H1 (cell line): Measurements from ENCODE around the gene AIFM2. TPM values are rescaled to one million over a fixed set of nuclear protein-coding genes. Genes with fewer than 3 reads are reported as not detected.

ENCODE experiments used
- CTCF ChIA-PET: fragments of 300-600 bp; sonication (Branson Sonifier 250); formaldehyde crosslinking; loops from one replicate; lab custom pipeline; 2021; ENCODE audit not compliant: partially characterized antibody; lab: Charles Lee
- POLR2A ChIA-PET: fragments of 300-600 bp; sonication (Branson Sonifier 250); formaldehyde crosslinking; loops from one replicate; lab custom pipeline; 2021; ENCODE audit warnings: inconsistent platforms; ENCODE audit not compliant: partially characterized antibody; lab: Charles Lee
- DNase-seq, 2 experiments: peaks; one replicate each; pipeline versions ENCODE4 v3.0.0 to v3.0.0-alpha.2; 2010 to 2022; ENCODE audit warnings: low spot score in 2 of 2, low read depth in 1 of 2, mixed read lengths in 1 of 2
- FAIRE-seq: peaks from 2 replicates; lab custom pipeline; 2011; peaks lifted over from hg19 to GRCh38; lab: Jason Lieb, UNC
- H2AFZ ChIP-seq: 2 replicates; pipeline ENCODE4 v1.8.1; 2012; ENCODE audit warnings: low read length, inconsistent platforms
- H2AK5ac ChIP-seq: 2 replicates; pipeline ENCODE4 v1.6.1; 2013; ENCODE audit warnings: low read depth, low read length
- H2BK120ac ChIP-seq: replicated peaks from 2 replicates; pipeline ENCODE3; 2013; ENCODE audit warnings: low read depth, low read length, inconsistent platforms
- H2BK12ac ChIP-seq: 2 replicates; pipeline ENCODE4 v1.6.1; 2013; ENCODE audit warnings: low read depth, low read length
- H2BK15ac ChIP-seq: 2 replicates; pipeline ENCODE4 v1.6.1; 2013; ENCODE audit warnings: low read length
- H2BK20ac ChIP-seq: 2 replicates; pipeline ENCODE4 v1.6.1; 2013; ENCODE audit warnings: low read length
- H2BK5ac ChIP-seq: 2 replicates; pipeline ENCODE4 v1.6.1; 2013; ENCODE audit warnings: low read depth, low read length
- H3K14ac ChIP-seq: 2 replicates; pipeline ENCODE4 v1.6.1; 2013; ENCODE audit warnings: inconsistent platforms; ENCODE audit not compliant: insufficient read length
- H3K18ac ChIP-seq: 2 replicates; pipeline ENCODE4 v1.6.1; 2013; ENCODE audit warnings: low read length; ENCODE audit errors: extremely low read depth
- H3K23ac ChIP-seq: 2 replicates; pipeline ENCODE4 v1.6.1; 2013; ENCODE audit warnings: inconsistent platforms; ENCODE audit not compliant: insufficient read length
- H3K23me2 ChIP-seq: 2 replicates; pipeline ENCODE4 v1.6.1; 2013; ENCODE audit warnings: low read depth, low read length
- H3K27ac ChIP-seq: 2 replicates; pipeline ENCODE4 v1.6.1; 2011; ENCODE audit warnings: low read depth, low read length, inconsistent platforms
- H3K27me3 ChIP-seq, 4 experiments: replicated peaks in 1 of 4; 1 replicate in 1 of 4; 2 replicates in 3 of 4; pipeline versions ENCODE4 v1.6.1 to v1.8.1; 2011 to 2013; ENCODE audit warnings: low read length in 3 of 4, mild to moderate bottlenecking in 3 of 4, inconsistent platforms in 2 of 4, mixed read lengths in 2 of 4, moderate library complexity in 1 of 4; ENCODE audit not compliant: control insufficient read depth in 3 of 4, insufficient read depth in 3 of 4; ENCODE audit errors: extremely low read depth in 1 of 4
- H3K36me3 ChIP-seq, 4 experiments: 2 replicates each; pipeline versions ENCODE4 v1.6.1 to v1.8.1; 2011 to 2013; ENCODE audit warnings: mild to moderate bottlenecking in 4 of 4, low read length in 3 of 4, moderate library complexity in 2 of 4, control low read depth in 1 of 4, inconsistent platforms in 1 of 4; ENCODE audit not compliant: insufficient read depth in 4 of 4, control insufficient read depth in 2 of 4
- H3K4ac ChIP-seq: replicated peaks from 2 replicates; pipeline ENCODE3; 2013; ENCODE audit warnings: low read length, low read depth, mixed read lengths, inconsistent platforms; ENCODE audit not compliant: insufficient read length
- H3K4me1 ChIP-seq, 4 experiments: replicated peaks in 1 of 4; 1 replicate in 1 of 4; 2 replicates in 3 of 4; pipeline versions ENCODE4 v1.6.1 to v1.8.1; 2011 to 2013; ENCODE audit warnings: low read length in 3 of 4, inconsistent platforms in 2 of 4, mixed read lengths in 1 of 4; ENCODE audit not compliant: insufficient read depth in 4 of 4, control insufficient read depth in 3 of 4
- H3K4me2 ChIP-seq, 2 experiments: 2 replicates each; pipeline versions ENCODE4 v1.6.1 to v1.8.1; 2011 to 2013; ENCODE audit warnings: low read depth in 2 of 2, low read length in 2 of 2, control low read depth in 1 of 2, inconsistent platforms in 1 of 2, mild to moderate bottlenecking in 1 of 2; ENCODE audit not compliant: insufficient read depth in 1 of 2
- H3K4me3 ChIP-seq, 4 experiments: fragments of 200-600, 300-600 bp in 1 of 4; sonication (generic), shearing (Covaris generic), sonication (Bioruptor Twin) in 1 of 4; 2 replicates each; pipeline versions ENCODE4 v1.5.1 to v1.8.1; 2011 to 2016; ENCODE audit warnings: low read length in 4 of 4, low read depth in 3 of 4, control low read depth in 2 of 4, inconsistent platforms in 2 of 4, mild to moderate bottlenecking in 2 of 4, mixed read lengths in 1 of 4, moderate library complexity in 1 of 4; ENCODE audit not compliant: insufficient read depth in 2 of 4; ENCODE audit errors: extremely low read depth in 1 of 4
- H3K56ac ChIP-seq: replicated peaks from 2 replicates; pipeline ENCODE3; 2013; ENCODE audit warnings: low read depth, mild to moderate bottlenecking, mixed read lengths, low read length, inconsistent platforms; ENCODE audit not compliant: insufficient read length
- H3K79me1 ChIP-seq: 2 replicates; pipeline ENCODE4 v1.6.1; 2013; ENCODE audit warnings: low read depth, low read length, control low read depth
- H3K79me2 ChIP-seq, 2 experiments: 2 replicates each; pipeline versions ENCODE4 v1.6.1 to v1.8.1; 2012 to 2013; ENCODE audit warnings: low read length in 2 of 2, mild to moderate bottlenecking in 2 of 2, inconsistent platforms in 1 of 2; ENCODE audit not compliant: insufficient read depth in 2 of 2, control insufficient read depth in 1 of 2
- H3K9ac ChIP-seq, 4 experiments: replicated peaks in 1 of 4; 1 replicate in 1 of 4; 2 replicates in 3 of 4; pipeline versions ENCODE4 v1.6.1 to v1.8.1; 2011 to 2013; ENCODE audit warnings: low read depth in 3 of 4, low read length in 3 of 4, control low read depth in 2 of 4, mild to moderate bottlenecking in 2 of 4, moderate library complexity in 2 of 4, inconsistent platforms in 1 of 4; ENCODE audit errors: extremely low read depth in 1 of 4
- H3K9me3 ChIP-seq, 2 experiments: 2 replicates each; pipeline versions ENCODE4 v1.6.1 to v1.8.1; 2012 to 2013; ENCODE audit warnings: mild to moderate bottlenecking in 2 of 2, moderate library complexity in 2 of 2, control low read depth in 1 of 2, inconsistent platforms in 1 of 2, low read depth in 1 of 2, low read length in 1 of 2, mixed read lengths in 1 of 2; ENCODE audit not compliant: insufficient read depth in 2 of 2
- H4K20me1 ChIP-seq, 2 experiments: replicated peaks in 1 of 2; 2 replicates each; pipeline versions ENCODE3 to v1.8.1; 2011 to 2013; ENCODE audit warnings: inconsistent platforms in 2 of 2, low read length in 2 of 2, mild to moderate bottlenecking in 1 of 2; ENCODE audit not compliant: insufficient read depth in 2 of 2, control insufficient read depth in 1 of 2
- H4K5ac ChIP-seq: 2 replicates; pipeline ENCODE4 v1.6.1; 2013; ENCODE audit warnings: low read length, low read depth, mixed read lengths, inconsistent platforms; ENCODE audit not compliant: insufficient read length
- H4K8ac ChIP-seq: 2 replicates; pipeline ENCODE4 v1.8.0; 2013; ENCODE audit warnings: mild to moderate bottlenecking, moderate library complexity, low read length, inconsistent platforms; ENCODE audit not compliant: insufficient read depth; ENCODE audit errors: extremely low read depth
- H4K91ac ChIP-seq: replicated peaks from 2 replicates; pipeline ENCODE3; 2013; ENCODE audit warnings: low read length, mixed read lengths, inconsistent platforms; ENCODE audit not compliant: insufficient read length
- CHD2 ChIP-seq: IDR thresholded peaks from 2 replicates; pipeline ENCODE4 v1.6.1; 2012; ENCODE audit warnings: low read length, improper control_type of control experiment
- CTBP2 ChIP-seq: IDR thresholded peaks from 2 replicates; pipeline ENCODE4 v1.7.0; 2011; ENCODE audit warnings: borderline replicate concordance, mild to moderate bottlenecking, moderate library complexity, mixed read lengths, low read length; ENCODE audit not compliant: insufficient read depth, insufficient read length
- EP300 ChIP-seq, 2 experiments: IDR thresholded peaks; 1 replicate in 1 of 2; 2 replicates in 1 of 2; pipeline ENCODE4 v1.6.1; 2011 to 2012; ENCODE audit warnings: low read depth in 2 of 2, low read length in 2 of 2, mild to moderate bottlenecking in 2 of 2, borderline replicate concordance in 1 of 2, inconsistent platforms in 1 of 2, moderate library complexity in 1 of 2
- FOSL1 ChIP-seq: IDR thresholded peaks from 2 replicates; pipeline ENCODE4 v1.6.1; 2011; ENCODE audit warnings: mild to moderate bottlenecking, low read depth, low read length, moderate library complexity; ENCODE audit not compliant: insufficient read depth
- GTF2F1 ChIP-seq: IDR thresholded peaks from 2 replicates; pipeline ENCODE4 v1.6.1; 2012; ENCODE audit warnings: low read depth, low read length, improper control_type of control experiment, borderline replicate concordance
- POLR2A ChIP-seq, 2 experiments: IDR thresholded peaks; 1 replicate in 1 of 2; 2 replicates in 1 of 2; pipeline ENCODE4 v1.6.1; 2011; ENCODE audit warnings: low read depth in 2 of 2, low read length in 2 of 2, mild to moderate bottlenecking in 2 of 2; ENCODE audit errors: control extremely low read depth in 1 of 2
- RBBP5 ChIP-seq: IDR thresholded peaks from 2 replicates; pipeline ENCODE4 v1.7.1; 2012; ENCODE audit warnings: low read depth, mild to moderate bottlenecking, inconsistent platforms, low read length, moderate library complexity, borderline replicate concordance
- SUZ12 ChIP-seq: fragments of 200-600 bp; sonication (generic); IDR thresholded peaks from 2 replicates; pipeline ENCODE4 v1.6.1; 2012; ENCODE audit warnings: mild to moderate bottlenecking, inconsistent platforms, low read length, moderate library complexity, mixed read lengths
- TCF12 ChIP-seq: IDR thresholded peaks from 2 replicates; pipeline ENCODE4 v1.6.1; 2011; ENCODE audit warnings: low read depth, mild to moderate bottlenecking, low read length
- WGBS, 2 experiments: shearing (Covaris generic) in 1 of 2; methylation state at CpG; one replicate each; pipeline versions ENCODE4 v1.1.6 to v1.1.7; 2013 to 2015; ENCODE audit warnings: low lambda C conversion rate in 2 of 2, mixed read lengths in 2 of 2, inconsistent platforms in 1 of 2, low coverage in 1 of 2, missing lambda C conversion rate in 1 of 2; ENCODE audit not compliant: insufficient replicate concordance in 2 of 2, insufficient coverage in 1 of 2, insufficient read length in 1 of 2; ENCODE audit errors: extremely low coverage in 1 of 2, missing lambda C conversion rate in 1 of 2; 5-methylcytosine and 5-hydroxymethylcytosine counted together
- polyA plus RNA-seq, 7 experiments: library from polyadenylated mRNA; depleted of rRNA in 3 of 7; stranded (reverse) in 5 of 7; unstranded in 2 of 7; fragments of >200 nt in 5 of 7; fragments of 200-250 nt in 2 of 7; gene quantifications; 1 replicate in 5 of 7; 2 replicates in 1 of 7; 4 replicates in 1 of 7; pipeline versions ENCODE4 v1.2.1 to v1.2.3, GENCODE V29; 2011 to 2013; ENCODE audit warnings: missing spikeins in 2 of 7, mixed read lengths in 2 of 7
- total RNA-seq: library from RNA; stranded (reverse); fragmentation: NEBNext Ultra II Directional; extraction: Animal tissue kit (Norgen Biotek cat#: 25700); gene quantifications from 2 replicates; pipeline ENCODE4 v1.2.1, GENCODE V29; 2021
- TF ChIP-seq, protein P1 (sequence below): IDR thresholded peaks from 2 replicates; pipeline ENCODE4 v1.6.1; 2011; ENCODE audit warnings: low read depth, mild to moderate bottlenecking, low read length; ENCODE audit not compliant: insufficient read depth

Gene AIFM2
- total and polyA plus RNA-seq, 2 of the 8 experiments (the other 6 are each of a cell fraction or from before 2014, with no cell fraction given), result 4.0 TPM

DNA sequence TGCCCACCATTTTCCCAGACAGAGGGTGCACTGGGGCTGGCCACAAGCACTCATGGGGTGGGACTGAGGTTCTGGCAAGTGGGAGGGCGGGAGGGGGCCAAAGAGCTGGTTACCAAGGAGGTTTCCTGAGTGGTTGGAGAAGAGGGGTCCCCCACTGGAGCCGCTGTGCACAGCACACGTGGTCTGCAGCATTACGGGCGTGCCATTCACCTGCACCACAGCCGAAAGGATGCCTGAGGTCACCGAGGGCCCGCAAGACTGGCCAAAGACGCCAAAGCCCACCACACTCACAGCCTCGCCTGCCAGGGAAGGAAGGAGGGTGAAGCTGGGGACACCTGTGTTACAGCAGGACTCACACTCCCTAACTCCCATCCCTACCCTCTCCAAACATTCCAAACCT, 9.9 kb upstream of the AIFM2 start:
- H3K9ac ChIP-seq, result no peak overlapping the region
- POLR2A ChIA-PET, result interaction anchor here (0.7 kb wide), 1 partner anchor 15 kb away, joined by 3 read pairs; no protein-coding TSS in a partner anchor
- H3K14ac ChIP-seq, result no peak overlapping the region
- no peak overlapping the region for H3K56ac ChIP-seq
- no peak overlapping the region for H2BK5ac ChIP-seq
- H3K23ac ChIP-seq, result no peak overlapping the region
- DNase-seq, result peak in 1 of 2 experiments; percentile 35
- H3K4me2 ChIP-seq, result no peak overlapping the region
- H2BK20ac ChIP-seq, result no peak overlapping the region
- peaks cover 0 to 8% (median 4%) of the 10 kb centered on the region in 4 experiments; a peak in 3 of 7 replicates for H3K27me3 ChIP-seq
- no peak overlapping the region for H2AFZ ChIP-seq
- peaks cover 12% of the 10 kb centered on the region for H3K23me2 ChIP-seq
- H2AK5ac ChIP-seq, result no peak overlapping the region
- TF ChIP-seq RBBP5, result no peak
- no peak for TF ChIP-seq POLR2A (IDR thresholded peaks at IDR 0.05; ENCODE audit: control extremely low read depth in 1 of 2, low read depth in 2 of 2, low read length in 2 of 2)
- no peak for TF ChIP-seq SUZ12
- TF ChIP-seq, protein P1, sequence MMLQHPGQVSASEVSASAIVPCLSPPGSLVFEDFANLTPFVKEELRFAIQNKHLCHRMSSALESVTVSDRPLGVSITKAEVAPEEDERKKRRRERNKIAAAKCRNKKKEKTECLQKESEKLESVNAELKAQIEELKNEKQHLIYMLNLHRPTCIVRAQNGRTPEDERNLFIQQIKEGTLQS, result no peak
- no peak for TF ChIP-seq GTF2F1
- no peak for TF ChIP-seq EP300 (IDR thresholded peaks at IDR 0.05; ENCODE audit: borderline replicate concordance in 1 of 2, low read depth in 2 of 2, low read length in 2 of 2)
- TF ChIP-seq TCF12, result no peak
- no peak for TF ChIP-seq CHD2
- no peak for TF ChIP-seq FOSL1
- no peak for TF ChIP-seq CTBP2
- TF ChIP-seq, all 59 proteins: peak for 0
- WGBS, 2 experiments, result 91% methylated on average over 4 of the region's 10 CpGs; no CpG with 5 or more reads in 1 of the 2 experiments
- no peak overlapping the region for H2BK120ac ChIP-seq
- FAIRE-seq, result no peak
- no peak overlapping the region for H3K27ac ChIP-seq
- no peak overlapping the region for H4K5ac ChIP-seq
- no peaks in the 10 kb centered on the region; a peak in 1 of 4 replicates for H3K79me2 ChIP-seq
- H4K20me1 ChIP-seq, result peaks cover 3 to 5% of the 10 kb centered on the region in 2 experiments
- H3K36me3 ChIP-seq, result no peaks in the 10 kb centered on the region
- no peaks in the 10 kb centered on the region for H3K9me3 ChIP-seq
- no peak overlapping the region for H2BK12ac ChIP-seq
- peaks cover 3 to 9% (median 6%) of the 10 kb centered on the region in 4 experiments; a peak in 3 of 7 replicates for H3K4me1 ChIP-seq
- no peak overlapping the region for H3K4me3 ChIP-seq
- no peak overlapping the region for H4K8ac ChIP-seq
- H4K91ac ChIP-seq, result no peak overlapping the region
- H3K18ac ChIP-seq, result no peak overlapping the region
- no peak overlapping the region for H2BK15ac ChIP-seq
- H3K79me1 ChIP-seq, result peaks cover 3% of the 10 kb centered on the region; the same call in 1 of the 2 replicates
- no peak overlapping the region for H3K4ac ChIP-seq
- CTCF ChIA-PET, result interaction anchor here (0.6 to 10.4 kb wide), 4 partner anchors 26 to 225 kb away, joined by 3 to 123 read pairs (median 3); no protein-coding TSS in a partner anchor
